ENCODE data around the gene RABEP1. TPM values are rescaled to one million over a fixed set of nuclear protein-coding genes. Genes with fewer than 3 reads are reported as not detected.

Gene RABEP1
- total and polyA plus RNA-seq, 4 donors = 14.9 to 38.2 (median 25.1) TPM

DNA sequence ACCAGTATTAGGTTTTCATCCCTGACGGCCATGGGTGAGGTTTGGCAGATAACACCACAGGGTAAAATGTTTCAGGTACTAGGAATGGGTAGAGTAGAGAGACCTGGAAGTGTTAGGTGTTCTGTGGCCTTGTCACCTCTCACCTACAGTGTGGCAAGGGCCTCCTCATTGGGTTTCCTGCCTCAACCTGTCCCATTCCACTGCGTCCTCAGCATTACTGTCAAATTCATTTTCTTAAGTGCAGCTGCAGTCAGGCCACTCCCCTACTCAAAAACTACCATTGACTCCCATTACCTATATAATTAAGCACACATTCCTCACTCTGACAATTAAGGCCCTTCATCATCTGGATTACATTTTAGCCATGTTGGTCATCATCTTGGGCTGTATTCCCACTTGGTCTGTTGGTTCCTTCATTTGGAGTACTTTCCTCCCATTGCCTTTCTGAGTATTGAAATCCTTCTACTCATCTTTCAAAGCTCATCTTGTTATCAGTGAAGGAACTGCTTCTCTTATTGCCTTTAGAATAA, 72.9 kb downstream of the RABEP1 start:
- WGBS, 2 donors = 84 to 94% methylated on average over 2 of the region's 2 CpGs
- H3K27me3 ChIP-seq (ENCODE audit: control insufficient read depth in 3 of 3, insufficient read depth in 3 of 3, low read length in 2 of 3) = no peaks in the 10 kb centered on the region
- H3K36me3 ChIP-seq (ENCODE audit: control insufficient read depth in 4 of 4, insufficient read depth in 4 of 4, low read length in 4 of 4) = peaks cover 17 to 28% (median 25%) of the 10 kb centered on the region in 4 donors
- no peak overlapping the region for H3K27ac ChIP-seq (ENCODE audit: low read depth in 1 of 2, low read length in 1 of 2)
- ATAC-seq (ENCODE audit: insufficient read depth, low FRiP score) (no peak), DNase-seq (no peak)
- no peak overlapping the region for H3K4me3 ChIP-seq
- no peak overlapping the region for H3K9ac ChIP-seq (ENCODE audit: insufficient read depth in 1 of 2, low read length in 2 of 2)
- H3K9me3 ChIP-seq (ENCODE audit: control insufficient read depth in 4 of 4, insufficient read depth in 3 of 4, low read length in 3 of 4) = no peaks in the 10 kb centered on the region
- no peak for TF ChIP-seq CTCF (IDR thresholded peaks at IDR 0.05; ENCODE audit: control extremely low read depth, extremely low read depth)
- no peaks in the 10 kb centered on the region for H3K4me1 ChIP-seq (ENCODE audit: control insufficient read depth in 5 of 5, insufficient read depth in 5 of 5, low read length in 5 of 5)

DNA sequence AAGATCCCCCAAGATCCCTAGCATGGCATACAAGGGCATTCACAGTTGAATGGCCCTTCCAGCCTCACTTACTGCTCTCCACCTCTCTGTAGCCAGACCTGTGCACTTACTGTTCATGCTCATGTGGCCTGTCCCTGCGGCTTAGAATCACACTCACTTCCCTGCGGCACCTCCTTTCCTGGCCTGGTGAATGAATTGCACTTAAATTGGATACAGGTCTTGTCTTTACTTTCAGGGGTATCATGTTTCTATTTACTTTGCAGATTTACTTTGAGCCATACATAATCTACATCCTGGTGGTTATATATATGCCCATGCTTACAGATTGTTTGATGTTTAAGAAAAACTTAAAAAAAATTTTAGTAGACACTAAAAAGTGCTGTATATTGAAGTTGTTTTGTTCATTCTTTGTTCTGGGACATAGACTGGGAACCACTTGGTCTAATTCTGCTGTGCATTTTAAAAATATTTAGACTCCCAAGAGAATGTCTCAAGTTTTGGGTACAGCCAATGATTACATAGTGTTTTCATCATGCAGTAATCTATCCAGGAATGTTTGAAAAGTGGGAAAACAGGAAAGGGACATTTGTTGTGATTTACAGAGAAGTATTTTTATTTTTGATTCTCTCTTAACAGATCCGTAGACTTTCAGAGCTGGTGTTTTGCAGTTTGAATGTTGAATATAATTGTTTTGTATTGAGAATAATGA, 73.5 kb downstream of the RABEP1 start:
- Histone ChIP-seq H3K36me3 (ENCODE audit: control insufficient read depth in 4 of 4, insufficient read depth in 4 of 4, low read length in 4 of 4) (peaks cover 17 to 30% (median 26%) of the 10 kb centered on the region in 4 donors), H3K27me3 (ENCODE audit: control insufficient read depth in 3 of 3, insufficient read depth in 3 of 3, low read length in 2 of 3) (no peaks in the 10 kb centered on the region), H3K27ac (ENCODE audit: low read depth in 1 of 2, low read length in 1 of 2) (no peak overlapping the region), H3K9me3 (ENCODE audit: control insufficient read depth in 4 of 4, insufficient read depth in 3 of 4, low read length in 3 of 4) (no peaks in the 10 kb centered on the region), H3K4me3 (no peak overlapping the region), H3K9ac (ENCODE audit: insufficient read depth in 1 of 2, low read length in 2 of 2) (no peak overlapping the region), H3K4me1 (ENCODE audit: control insufficient read depth in 5 of 5, insufficient read depth in 5 of 5, low read length in 5 of 5) (no peaks in the 10 kb centered on the region)
- 83 to 86% methylated on average over 3 of the region's 3 CpGs for WGBS, 2 donors
- no peak for ATAC-seq (ENCODE audit: insufficient read depth, low FRiP score)
- TF ChIP-seq CTCF (IDR thresholded peaks at IDR 0.05; ENCODE audit: control extremely low read depth, extremely low read depth) = no peak
- no peak for DNase-seq

DNA sequence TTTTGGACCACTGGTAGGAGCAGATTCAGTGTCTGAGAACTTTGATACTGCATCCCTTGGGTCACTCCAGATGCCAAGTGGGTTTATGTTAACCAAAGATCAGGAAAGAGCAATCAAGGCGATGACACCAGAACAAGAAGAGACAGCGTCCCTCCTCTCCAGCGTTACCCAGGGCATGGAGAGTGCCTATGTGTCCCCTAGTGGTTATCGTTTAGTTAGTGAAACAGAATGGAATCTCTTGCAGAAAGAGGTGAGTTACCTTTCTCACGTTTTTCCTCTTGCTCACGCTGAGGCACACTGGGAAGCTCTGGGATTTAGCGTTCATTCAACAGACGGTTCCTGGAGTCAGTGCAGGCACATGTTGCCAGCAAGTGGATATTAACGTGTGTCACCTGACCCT, 79.3 kb downstream of the RABEP1 start:
- DNase-seq (no peak), ATAC-seq (ENCODE audit: insufficient read depth, low FRiP score) (no peak)
- peaks cover 24 to 36% (median 28%) of the 10 kb centered on the region in 4 donors for H3K36me3 ChIP-seq (ENCODE audit: control insufficient read depth in 4 of 4, insufficient read depth in 4 of 4, low read length in 4 of 4)
- H3K27ac ChIP-seq (ENCODE audit: low read depth in 1 of 2, low read length in 1 of 2) = no peak overlapping the region
- H3K9me3 ChIP-seq (ENCODE audit: control insufficient read depth in 4 of 4, insufficient read depth in 3 of 4, low read length in 3 of 4) = no peaks in the 10 kb centered on the region
- H3K9ac ChIP-seq (ENCODE audit: insufficient read depth in 1 of 2, low read length in 2 of 2) = no peak overlapping the region
- H3K4me3 ChIP-seq = no peak overlapping the region
- no peaks in the 10 kb centered on the region for H3K27me3 ChIP-seq (ENCODE audit: control insufficient read depth in 3 of 3, insufficient read depth in 3 of 3, low read length in 2 of 3)
- 80 to 91% methylated on average over 9 of the region's 9 CpGs for WGBS, 2 donors
- TF ChIP-seq CTCF (IDR thresholded peaks at IDR 0.05; ENCODE audit: control extremely low read depth, extremely low read depth) = no peak
- no peaks in the 10 kb centered on the region for H3K4me1 ChIP-seq (ENCODE audit: control insufficient read depth in 5 of 5, insufficient read depth in 5 of 5, low read length in 5 of 5)
